ENCODE data around the gene ZFP36L2. TPM values are rescaled to one million over a fixed set of nuclear protein-coding genes. Genes with fewer than 3 reads are reported as not detected.

Gene ZFP36L2
- total RNA-seq, 2 donors from 2014 or later = 77.1 to 114 TPM

DNA sequence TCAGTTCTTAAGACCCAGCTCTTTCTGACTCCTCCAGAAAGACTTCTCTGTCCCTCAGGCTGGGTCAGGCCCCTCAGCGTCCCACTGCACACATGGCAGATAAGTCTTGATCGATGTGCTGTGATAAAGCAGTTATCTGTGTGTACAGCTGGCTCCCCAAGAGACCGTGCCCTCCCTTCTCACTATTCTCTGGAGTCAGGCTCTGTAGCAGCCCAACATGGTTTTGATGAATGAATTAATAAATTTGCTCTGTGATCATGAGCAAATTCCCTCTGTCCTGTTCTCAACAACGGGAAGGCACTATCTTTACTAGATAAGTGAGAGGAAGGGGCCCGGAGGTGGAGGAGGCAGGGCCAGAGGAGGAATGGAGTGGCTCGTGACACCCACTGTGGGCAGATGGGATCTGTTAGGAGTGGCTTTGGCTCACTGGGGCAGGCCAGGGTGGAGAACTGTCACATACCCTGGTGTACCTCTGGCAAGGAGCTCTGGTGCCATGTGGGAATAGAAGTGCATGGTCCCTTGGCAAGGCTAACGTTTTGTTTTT is 48.3 kb downstream of the ZFP36L2 start:
- no peak overlapping the region for H3K9ac ChIP-seq (ENCODE audit: extremely low read depth, low read length, poor library complexity, severe bottlenecking)
- DNase-seq = no peak
- H3K4me1 Mint-ChIP-seq = peaks cover 60% of the 10 kb centered on the region
- no peak overlapping the region for H3K4me3 ChIP-seq (ENCODE audit: low read length)
- peak overlapping the region; percentile 97 for H3K27ac Mint-ChIP-seq
- no peaks in the 10 kb centered on the region for H3K27me3 ChIP-seq (ENCODE audit: control insufficient read depth, insufficient read depth, low read length, poor library complexity, severe bottlenecking)
- H3K36me3 Mint-ChIP-seq (ENCODE audit: low read depth) = no peaks in the 10 kb centered on the region
- H3K4me3 Mint-ChIP-seq = peak overlapping the region; percentile 32
- H3K27ac ChIP-seq (ENCODE audit: low read depth, low read length) = peak overlapping the region; percentile 75
- peaks cover 6% of the 10 kb centered on the region for H3K9me3 ChIP-seq (ENCODE audit: control insufficient read depth, low read length)
- 72% methylated on average over 6 to 7 of the region's 7 CpGs for WGBS, 2 experiments (ENCODE audit: insufficient coverage in 1 of 2, insufficient read length in 1 of 2)
- TF ChIP-seq, protein P1, sequence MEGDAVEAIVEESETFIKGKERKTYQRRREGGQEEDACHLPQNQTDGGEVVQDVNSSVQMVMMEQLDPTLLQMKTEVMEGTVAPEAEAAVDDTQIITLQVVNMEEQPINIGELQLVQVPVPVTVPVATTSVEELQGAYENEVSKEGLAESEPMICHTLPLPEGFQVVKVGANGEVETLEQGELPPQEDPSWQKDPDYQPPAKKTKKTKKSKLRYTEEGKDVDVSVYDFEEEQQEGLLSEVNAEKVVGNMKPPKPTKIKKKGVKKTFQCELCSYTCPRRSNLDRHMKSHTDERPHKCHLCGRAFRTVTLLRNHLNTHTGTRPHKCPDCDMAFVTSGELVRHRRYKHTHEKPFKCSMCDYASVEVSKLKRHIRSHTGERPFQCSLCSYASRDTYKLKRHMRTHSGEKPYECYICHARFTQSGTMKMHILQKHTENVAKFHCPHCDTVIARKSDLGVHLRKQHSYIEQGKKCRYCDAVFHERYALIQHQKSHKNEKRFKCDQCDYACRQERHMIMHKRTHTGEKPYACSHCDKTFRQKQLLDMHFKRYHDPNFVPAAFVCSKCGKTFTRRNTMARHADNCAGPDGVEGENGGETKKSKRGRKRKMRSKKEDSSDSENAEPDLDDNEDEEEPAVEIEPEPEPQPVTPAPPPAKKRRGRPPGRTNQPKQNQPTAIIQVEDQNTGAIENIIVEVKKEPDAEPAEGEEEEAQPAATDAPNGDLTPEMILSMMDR (conservative IDR thresholded peaks at IDR 0.05) = no peak
- no peaks in the 10 kb centered on the region for H3K36me3 ChIP-seq (ENCODE audit: control insufficient read depth, insufficient read depth, low read length)
- peaks cover 21% of the 10 kb centered on the region for H3K4me1 ChIP-seq (ENCODE audit: control insufficient read depth, insufficient read depth, low read length)
- no peaks in the 10 kb centered on the region for H3K9me3 Mint-ChIP-seq
- no peaks in the 10 kb centered on the region for H3K27me3 Mint-ChIP-seq (ENCODE audit: insufficient read depth)

DNA sequence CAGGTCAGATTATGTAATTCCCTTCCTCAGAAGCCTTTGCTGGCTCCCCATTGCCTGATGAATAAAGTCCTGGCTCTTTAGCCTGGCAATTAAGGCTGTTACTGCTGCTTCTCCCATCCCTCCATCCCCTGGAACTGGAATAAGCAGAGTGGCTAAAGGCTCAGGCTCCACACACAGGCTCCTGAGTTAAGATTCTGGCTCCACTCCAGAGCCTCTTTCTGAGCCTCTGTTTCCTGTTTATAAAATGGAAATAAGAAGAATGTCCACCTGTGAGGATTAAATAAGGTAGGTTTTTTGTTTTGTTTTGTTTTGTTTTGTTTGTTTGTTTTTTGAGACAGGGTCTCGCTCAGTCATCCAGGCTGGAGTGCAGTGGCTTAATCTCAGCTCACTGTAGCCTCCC is 50.0 kb downstream of the ZFP36L2 start:
- H3K4me3 Mint-ChIP-seq = no peak overlapping the region
- Histone ChIP-seq H3K27ac (ENCODE audit: low read depth, low read length) (no peak overlapping the region), H3K27me3 (ENCODE audit: control insufficient read depth, insufficient read depth, low read length, poor library complexity, severe bottlenecking) (no peaks in the 10 kb centered on the region), H3K9me3 (ENCODE audit: control insufficient read depth, low read length) (peaks cover 6% of the 10 kb centered on the region), H3K4me3 (ENCODE audit: low read length) (no peak overlapping the region), H3K36me3 (ENCODE audit: control insufficient read depth, insufficient read depth, low read length) (no peaks in the 10 kb centered on the region), H3K4me1 (ENCODE audit: control insufficient read depth, insufficient read depth, low read length) (peaks cover 21% of the 10 kb centered on the region), H3K9ac (ENCODE audit: extremely low read depth, low read length, poor library complexity, severe bottlenecking) (no peak overlapping the region)
- H3K9me3 Mint-ChIP-seq = no peaks in the 10 kb centered on the region
- WGBS, 2 experiments (ENCODE audit: insufficient coverage in 1 of 2, insufficient read length in 1 of 2) = 94 to 100% methylated on average over 1 of the region's 1 CpG
- H3K36me3 Mint-ChIP-seq (ENCODE audit: low read depth) = no peaks in the 10 kb centered on the region
- TF ChIP-seq, protein P1 (conservative IDR thresholded peaks at IDR 0.05) = no peak
- H3K4me1 Mint-ChIP-seq = peaks cover 61% of the 10 kb centered on the region
- no peaks in the 10 kb centered on the region for H3K27me3 Mint-ChIP-seq (ENCODE audit: insufficient read depth)
- no peak overlapping the region for H3K27ac Mint-ChIP-seq
- DNase-seq = no peak

DNA sequence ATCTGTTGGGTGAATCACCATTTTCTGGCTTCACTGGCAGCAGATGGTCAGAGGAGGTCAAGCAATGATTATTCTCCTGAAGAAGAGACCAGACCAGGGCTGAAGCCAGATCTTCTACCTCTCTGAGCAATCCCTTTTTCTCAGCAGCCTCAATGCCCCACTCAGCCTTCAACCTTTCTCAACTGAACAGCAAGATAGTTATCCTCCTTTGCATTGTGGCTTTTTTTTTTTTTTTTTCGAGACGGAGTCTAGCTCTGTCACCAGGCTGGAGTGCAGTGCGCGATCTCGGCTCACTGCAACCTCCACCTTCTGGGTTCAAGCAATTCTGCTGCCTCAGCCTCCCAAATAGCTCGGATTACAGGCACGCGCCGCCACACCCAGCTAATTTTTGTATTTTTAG is 50.5 kb downstream of the ZFP36L2 start:
- H3K4me3 ChIP-seq (ENCODE audit: low read length) = no peak overlapping the region
- no peak for DNase-seq
- Mint-ChIP-seq H3K27ac (peak overlapping the region; percentile 69), H3K27me3 (ENCODE audit: insufficient read depth) (no peaks in the 10 kb centered on the region), H3K9me3 (no peaks in the 10 kb centered on the region), H3K36me3 (ENCODE audit: low read depth) (no peaks in the 10 kb centered on the region), H3K4me3 (no peak overlapping the region), H3K4me1 (peaks cover 55% of the 10 kb centered on the region)
- H3K27ac ChIP-seq (ENCODE audit: low read depth, low read length) = no peak overlapping the region
- TF ChIP-seq, protein P1 (conservative IDR thresholded peaks at IDR 0.05) = no peak
- H3K9ac ChIP-seq (ENCODE audit: extremely low read depth, low read length, poor library complexity, severe bottlenecking) = no peak overlapping the region
- H3K4me1 ChIP-seq (ENCODE audit: control insufficient read depth, insufficient read depth, low read length) = peaks cover 21% of the 10 kb centered on the region
- no peaks in the 10 kb centered on the region for H3K36me3 ChIP-seq (ENCODE audit: control insufficient read depth, insufficient read depth, low read length)
- WGBS, 2 experiments (ENCODE audit: insufficient coverage in 1 of 2, insufficient read length in 1 of 2) = 62 to 96% methylated on average over 4 to 9 of the region's 9 CpGs
- H3K27me3 ChIP-seq (ENCODE audit: control insufficient read depth, insufficient read depth, low read length, poor library complexity, severe bottlenecking) = no peaks in the 10 kb centered on the region
- H3K9me3 ChIP-seq (ENCODE audit: control insufficient read depth, low read length) = peaks cover 6% of the 10 kb centered on the region
